Mammary epithelial cell (primary cell): ENCODE results near the gene PLCG1.

Experiments used
- CTCF ChIP-seq, 2 donors: IDR thresholded peaks in 1 of 2; conservative IDR thresholded peaks in 1 of 2; 2 replicates each; pipeline ENCODE4 v1.5.1; 2011 to 2012; ENCODE audit warnings: inconsistent platforms in 2 of 2, low read length in 2 of 2, mild to moderate bottlenecking in 2 of 2, control low read depth in 1 of 2, low read depth in 1 of 2; ENCODE audit not compliant: insufficient read depth in 1 of 2; ENCODE audit errors: extremely low read depth in 1 of 2
- EZH2 ChIP-seq: IDR thresholded peaks from 2 replicates; pipeline ENCODE4 v1.6.1; 2012; ENCODE audit warnings: low read length, inconsistent platforms, borderline replicate concordance

GRCh38 chr20:41179961-41180360 lies 42.6 kb downstream of the PLCG1 start:
- no peak for TF ChIP-seq CTCF (conservative IDR thresholded peaks at IDR 0.05 in 1 of 2, IDR thresholded peaks at IDR 0.05 in 1 of 2; ENCODE audit: extremely low read depth in 1 of 2, insufficient read depth in 1 of 2, low read depth in 1 of 2, low read length in 2 of 2)
- no peak for TF ChIP-seq EZH2
